GM10248 (cell line): ENCODE measurements around the gene PLEKHA8.

ENCODE experiments used
- CTCF ChIA-PET: fragments of 300-600 bp; sonication (Branson Sonifier 250); formaldehyde crosslinking; extraction: SDS; loops from one replicate; lab custom pipeline; 2021; ENCODE audit warnings: antibody characterized with exemption; lab: Yijun Ruan, JAX
- POLR2A ChIA-PET: fragments of 350-650 bp; sonication (Branson Sonifier 250); formaldehyde crosslinking; extraction: SDS; loops from one replicate; lab custom pipeline; 2020; ENCODE audit warnings: antibody characterized with exemption; lab: Yijun Ruan, JAX
- DNase-seq: peaks from one replicate; pipeline ENCODE4 v3.0.0; 2012; ENCODE audit errors: extremely low spot score
- CTCF ChIP-seq: IDR thresholded peaks from 2 replicates; pipeline ENCODE4 v1.5.1; 2012; ENCODE audit warnings: mild to moderate bottlenecking, low read depth; ENCODE audit errors: extremely low read depth, missing control alignments, control extremely low read depth

Gene PLEKHA8

GRCh38 chr7:30136743-30137485, 108.7 kb downstream of the PLEKHA8 start:
- POLR2A ChIA-PET = no interaction called here
- no peak for DNase-seq
- CTCF ChIA-PET = interaction anchor here (1.4 kb wide), 1 partner anchor 10 kb away, joined by 4 read pairs; no protein-coding TSS in a partner anchor
- TF ChIP-seq CTCF = no peak

- DNase-seq = no peak
- ChIA-PET POLR2A (no interaction called here), CTCF (interaction anchor here (1.8 kb wide), 1 partner anchor 13 kb away, joined by 4 read pairs; no protein-coding TSS in a partner anchor)
- TF ChIP-seq CTCF = no peak
These were observed 111.7 kb downstream of the PLEKHA8 start for GRCh38 chr7:30139836-30140384.

- no peak for TF ChIP-seq CTCF
- DNase-seq = no peak
- ChIA-PET CTCF (interaction anchor here (0.8 to 1.8 kb wide), 3 partner anchors 10 to 14 kb away, joined by 3 to 4 read pairs (median 3); no protein-coding TSS in a partner anchor), POLR2A (no interaction called here)
These were observed 112.2 kb downstream of the PLEKHA8 start for GRCh38 chr7:30140456-30140855.

GRCh38 chr7:30142710-30143109, 114.5 kb downstream of the PLEKHA8 start:
- CTCF ChIA-PET = interaction anchor here (1.2 kb wide), 1 partner anchor 421 kb away, joined by 3 read pairs; no protein-coding TSS in a partner anchor
- TF ChIP-seq CTCF = no peak
- POLR2A ChIA-PET = no interaction called here
- DNase-seq = no peak

- no peak for DNase-seq
- TF ChIP-seq CTCF = no peak
- ChIA-PET POLR2A (no interaction called here), CTCF (interaction anchor here (1.2 to 1.5 kb wide), 2 partner anchors 13 to 420 kb away, joined by 3 to 5 read pairs; no protein-coding TSS in a partner anchor)
These were observed 115.6 kb downstream of the PLEKHA8 start for GRCh38 chr7:30143748-30144251.

- DNase-seq = no peak
- ChIA-PET POLR2A (no interaction called here), CTCF (interaction anchor here (1.5 kb wide), 1 partner anchor 12 kb away, joined by 5 read pairs; no protein-coding TSS in a partner anchor)
- no peak for TF ChIP-seq CTCF
These were observed 116.6 kb downstream of the PLEKHA8 start for GRCh38 chr7:30144657-30145306.
